NCI-H345 treated with DMSO at 0.1 percent for 48 hours (cell line): Measurements from ENCODE around the gene MBLAC2.
A peak's percentile ranks its signal among the peaks of the same experiment; 100 is the strongest.

ENCODE experiments used
- DNase-seq: peaks from one replicate; lab custom pipeline; 2025; ENCODE audit not compliant: unreplicated experiment; lab: John Stamatoyannopoulos, UW

Gene MBLAC2

GRCh38 chr5:90472783-90473395 is 1.7 kb downstream of the MBLAC2 start:
- no peak for DNase-seq

- DNase-seq, result no peak
These were observed 13.3 kb downstream of the MBLAC2 start for GRCh38 chr5:90461288-90461687.

- no peak for DNase-seq
These were observed 27.6 kb downstream of the MBLAC2 start for GRCh38 chr5:90446961-90447360.

- DNase-seq, result no peak
These were observed 33.9 kb downstream of the MBLAC2 start for GRCh38 chr5:90440644-90441043.

GRCh38 chr5:90438100-90438499 is 36.5 kb downstream of the MBLAC2 start:
- no peak for DNase-seq

GRCh38 chr5:90437663-90438062 is 36.9 kb downstream of the MBLAC2 start:
- DNase-seq, result no peak

- no peak for DNase-seq
These were observed 40.4 kb downstream of the MBLAC2 start for GRCh38 chr5:90434116-90434714.

- DNase-seq, result no peak
These were observed 50.3 kb downstream of the MBLAC2 start for GRCh38 chr5:90424245-90424644.

GRCh38 chr5:90421136-90421535 is 53.4 kb downstream of the MBLAC2 start:
- no peak for DNase-seq

GRCh38 chr5:90418214-90418613 is 56.4 kb downstream of the MBLAC2 start:
- no peak for DNase-seq

- peak; percentile 39 for DNase-seq
These were observed 64.3 kb downstream of the MBLAC2 start for GRCh38 chr5:90410178-90410762.

GRCh38 chr5:90409318-90410177 is 65.0 kb downstream of the MBLAC2 start, which contains the start of gene CETN3:
CETN3 (minus strand) TSS chr5:90409756; CDS start chr5:90409661, 95 bp downstream.
- DNase-seq, result peak; percentile 94

- no peak for DNase-seq
These were observed 65.8 kb downstream of the MBLAC2 start for GRCh38 chr5:90408571-90409317.
